ENCODE results near the gene VGLL4. TPM values are rescaled to one million over a fixed set of nuclear protein-coding genes. Genes with fewer than 3 reads are reported as not detected.
A peak's percentile ranks its signal among the peaks of the same experiment; 100 is the strongest.

VGLL4 gene
- total RNA-seq, 2 experiments from 2014 or later, result 54.4 to 60.2 TPM

GRCh38 chr3:11606865-11607440 is 36.8 kb downstream of the VGLL4 start:
- ChIA-PET CTCF (interaction anchor here (0.9 to 3.1 kb wide), 3 partner anchors 10 to 44 kb away, joined by 3 to 10 read pairs (median 4); no protein-coding TSS in a partner anchor), POLR2A (interaction anchor here (0.7 to 1.1 kb wide), 2 partner anchors 11 to 19 kb away, joined by 3 read pairs; no protein-coding TSS in a partner anchor)
- Mint-ChIP-seq H3K4me3 (no peak overlapping the region), H3K9me3 (no peaks in the 10 kb centered on the region), H3K27ac (peak overlapping the region; percentile 73), H3K36me3 (ENCODE audit: low read depth) (peaks cover 35% of the 10 kb centered on the region), H3K4me1 (ENCODE audit: low read depth) (peaks cover 84% of the 10 kb centered on the region), H3K27me3 (no peaks in the 10 kb centered on the region)
- DNase-seq, result no peak
- intact Hi-C loops (cut with micrococcal nuclease), result loop anchor here (5.0 kb wide), 1 partner anchor 35 kb away; the partner anchor contains the start of gene VGLL4
- no peak for ATAC-seq
- TF ChIP-seq CTCF (IDR thresholded peaks at IDR 0.05), result no peak

DNA sequence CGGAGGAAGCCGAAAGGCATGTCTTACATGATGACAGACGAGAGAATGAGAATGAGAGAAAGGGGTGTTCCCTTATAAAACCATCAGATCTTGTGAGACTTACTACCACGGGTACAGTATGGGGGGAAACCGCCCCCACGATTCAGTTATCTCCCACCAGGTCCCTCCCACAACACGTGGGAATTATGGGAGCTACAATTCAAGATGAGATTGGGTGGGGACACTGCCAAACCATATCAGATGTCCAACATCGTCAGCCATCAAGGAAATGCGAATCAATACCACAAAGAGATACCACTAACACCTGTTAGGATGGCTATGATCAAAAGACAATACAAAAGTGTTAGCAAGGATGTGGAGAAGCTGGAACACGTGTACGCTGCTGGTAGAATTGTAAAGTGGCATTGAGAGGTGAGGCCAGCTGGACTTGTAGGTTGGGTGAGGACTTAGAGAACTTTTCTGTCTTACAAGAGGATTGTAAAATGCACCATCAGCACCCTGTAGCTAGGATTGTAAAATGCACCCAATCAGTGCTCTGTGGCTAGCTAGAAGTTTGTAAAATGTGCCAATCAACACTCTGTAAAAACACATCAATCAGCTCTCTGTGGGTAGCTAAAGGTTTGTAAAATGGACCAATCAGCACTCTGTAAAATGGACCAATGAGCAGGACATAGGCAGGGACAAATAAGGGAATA is 37.5 kb downstream of the VGLL4 start:
- H3K4me3 Mint-ChIP-seq, result no peak overlapping the region
- TF ChIP-seq CTCF (IDR thresholded peaks at IDR 0.05), result no peak
- no peaks in the 10 kb centered on the region for H3K27me3 Mint-ChIP-seq
- CTCF ChIA-PET, result interaction anchor here (0.9 to 3.1 kb wide), 4 partner anchors 11 to 44 kb away, joined by 3 to 10 read pairs (median 4); no protein-coding TSS in a partner anchor
- ATAC-seq (no peak), DNase-seq (peak; percentile 34)
- peaks cover 40% of the 10 kb centered on the region for H3K36me3 Mint-ChIP-seq (ENCODE audit: low read depth)
- peak overlapping the region; percentile 73 for H3K27ac Mint-ChIP-seq
- no peaks in the 10 kb centered on the region for H3K9me3 Mint-ChIP-seq
- intact Hi-C loops (cut with micrococcal nuclease), result loop anchor here (5.0 kb wide), 1 partner anchor 36 kb away; the partner anchor contains the start of gene VGLL4
- peaks cover 86% of the 10 kb centered on the region for H3K4me1 Mint-ChIP-seq (ENCODE audit: low read depth)
- POLR2A ChIA-PET, result interaction anchor here (0.7 to 1.1 kb wide), 2 partner anchors 11 to 20 kb away, joined by 3 read pairs; no protein-coding TSS in a partner anchor

- ATAC-seq, result no peak
- Mint-ChIP-seq H3K9me3 (no peaks in the 10 kb centered on the region), H3K4me1 (ENCODE audit: low read depth) (peaks cover 88% of the 10 kb centered on the region), H3K27ac (peak overlapping the region; percentile 57), H3K36me3 (ENCODE audit: low read depth) (peaks cover 47% of the 10 kb centered on the region), H3K27me3 (no peaks in the 10 kb centered on the region), H3K4me3 (no peak overlapping the region)
- no peak for DNase-seq
- intact Hi-C loops (cut with micrococcal nuclease), result loop anchor here (5.0 kb wide), 1 partner anchor 37 kb away; the partner anchor contains the start of gene VGLL4
- CTCF ChIA-PET, result interaction anchor here (1.1 to 3.1 kb wide), 2 partner anchors 18 to 45 kb away, joined by 3 to 10 read pairs; no protein-coding TSS in a partner anchor
- POLR2A ChIA-PET, result interaction anchor here (0.8 kb wide), 1 partner anchor 155 kb away, joined by 4 read pairs; no protein-coding TSS in a partner anchor
- no peak for TF ChIP-seq CTCF (IDR thresholded peaks at IDR 0.05)
These were observed 38.3 kb downstream of the VGLL4 start for GRCh38 chr3:11605398-11605797.

GRCh38 chr3:11604139-11604892 is 39.4 kb downstream of the VGLL4 start:
- Mint-ChIP-seq H3K27me3 (no peaks in the 10 kb centered on the region), H3K9me3 (no peaks in the 10 kb centered on the region), H3K27ac (peak overlapping the region; percentile 92), H3K4me1 (ENCODE audit: low read depth) (peaks cover 83% of the 10 kb centered on the region), H3K36me3 (ENCODE audit: low read depth) (peaks cover 49% of the 10 kb centered on the region), H3K4me3 (no peak overlapping the region)
- ATAC-seq (peak; percentile 14), DNase-seq (no peak)
- no peak for TF ChIP-seq CTCF (IDR thresholded peaks at IDR 0.05)
- CTCF ChIA-PET, result no interaction called here
- intact Hi-C loops (cut with micrococcal nuclease), result no loop called here
- POLR2A ChIA-PET, result interaction anchor here (0.8 kb wide), 1 partner anchor 154 kb away, joined by 4 read pairs; no protein-coding TSS in a partner anchor

Measured in activated CD8-positive, alpha-beta T cell treated with anti-CD3 and anti-CD28 coated beads for 36 hours (primary cell).